ENCODE data around the gene FAM90A1. TPM values are rescaled to one million over a fixed set of nuclear protein-coding genes. Genes with fewer than 3 reads are reported as not detected.
A peak's percentile ranks its signal among the peaks of the same experiment; 100 is the strongest.
"Not testable (repeated sequence)": the region's sequence is repeated elsewhere in the genome, so short reads cannot be mapped to it uniquely, and the experiment has no call there.

FAM90A1 gene
- total RNA-seq, 2 experiments from 2014 or later = 0.30 to 0.47 TPM

GRCh38 chr12:8233300-8233855, 6.0 kb upstream of the FAM90A1 start:
- H3K4me1 ChIP-seq (ENCODE audit: insufficient read depth, low read length); ATAC-seq (ENCODE audit: poor library complexity); H3K9me3 Mint-ChIP-seq; H3K27ac Mint-ChIP-seq; H3K9me3 ChIP-seq (ENCODE audit: control insufficient read depth in 1 of 2, insufficient read depth in 1 of 2, low read length in 2 of 2); H3K36me3 ChIP-seq (ENCODE audit: insufficient read depth, low read length); H3K27ac ChIP-seq (ENCODE audit: low read depth in 1 of 2, low read length in 2 of 2); H3K27me3 ChIP-seq (ENCODE audit: control insufficient read depth in 1 of 2, insufficient read depth in 2 of 2, low read length in 2 of 2); H3K4me3 Mint-ChIP-seq; H3K4me3 ChIP-seq (ENCODE audit: low read length); H3K27me3 Mint-ChIP-seq; CTCF ChIA-PET; DNase-seq; POLR2A ChIA-PET; H3K36me3 Mint-ChIP-seq (ENCODE audit: low read depth): not testable (repeated sequence)
- H3K4me1 Mint-ChIP-seq (ENCODE audit: low read depth) = peaks cover 11% of the 10 kb centered on the region
- intact Hi-C loops (cut with DNase I, micrococcal nuclease) = loop anchor here in 1 of 2 experiments (5.0 kb wide), 1 partner anchor 51 kb away; no protein-coding TSS in a partner anchor

GRCh38 chr12:8231666-8232608, 4.5 kb upstream of the FAM90A1 start:
- H3K9me3 ChIP-seq (ENCODE audit: control insufficient read depth in 1 of 2, insufficient read depth in 1 of 2, low read length in 2 of 2); ATAC-seq (ENCODE audit: poor library complexity); H3K27ac Mint-ChIP-seq; H3K27ac ChIP-seq (ENCODE audit: low read depth in 1 of 2, low read length in 2 of 2); H3K9me3 Mint-ChIP-seq; H3K4me3 Mint-ChIP-seq; H3K27me3 Mint-ChIP-seq; H3K36me3 Mint-ChIP-seq (ENCODE audit: low read depth); H3K4me3 ChIP-seq (ENCODE audit: low read length); POLR2A ChIA-PET; H3K4me1 Mint-ChIP-seq (ENCODE audit: low read depth); H3K27me3 ChIP-seq (ENCODE audit: control insufficient read depth in 1 of 2, insufficient read depth in 2 of 2, low read length in 2 of 2); H3K36me3 ChIP-seq (ENCODE audit: insufficient read depth, low read length): not testable (repeated sequence)
- peak; percentile 46 to 75 (median 66) for DNase-seq
- peaks cover 10% of the 10 kb centered on the region for H3K4me1 ChIP-seq (ENCODE audit: insufficient read depth, low read length)
- intact Hi-C loops (cut with DNase I, micrococcal nuclease) = loop anchor here (1.0 to 5.0 kb wide), 2 partner anchors 50 to 123 kb away; no protein-coding TSS in a partner anchor
- CTCF ChIA-PET = interaction anchor here (0.7 to 1.6 kb wide), 3 partner anchors 121 to 149 kb away, joined by 3 to 12 read pairs (median 4); no protein-coding TSS in a partner anchor
- TF ChIP-seq CTCF (IDR thresholded peaks at IDR 0.05) = peak; percentile 77

GRCh38 chr12:8231049-8231448, 3.6 kb upstream of the FAM90A1 start:
- H3K27me3 ChIP-seq (ENCODE audit: control insufficient read depth in 1 of 2, insufficient read depth in 2 of 2, low read length in 2 of 2); H3K4me3 Mint-ChIP-seq; H3K9me3 Mint-ChIP-seq; H3K9me3 ChIP-seq (ENCODE audit: control insufficient read depth in 1 of 2, insufficient read depth in 1 of 2, low read length in 2 of 2); H3K27ac ChIP-seq (ENCODE audit: low read depth in 1 of 2, low read length in 2 of 2); H3K36me3 ChIP-seq (ENCODE audit: insufficient read depth, low read length); H3K4me3 ChIP-seq (ENCODE audit: low read length); H3K27ac Mint-ChIP-seq; ATAC-seq (ENCODE audit: poor library complexity); H3K36me3 Mint-ChIP-seq (ENCODE audit: low read depth); H3K4me1 Mint-ChIP-seq (ENCODE audit: low read depth); DNase-seq; POLR2A ChIA-PET; H3K27me3 Mint-ChIP-seq: not testable (repeated sequence)
- H3K4me1 ChIP-seq (ENCODE audit: insufficient read depth, low read length) = peaks cover 13% of the 10 kb centered on the region
- intact Hi-C loops (cut with DNase I, micrococcal nuclease) = loop anchor here (1.0 to 5.0 kb wide), 2 partner anchors 49 to 122 kb away; no protein-coding TSS in a partner anchor
- CTCF ChIA-PET = interaction anchor here (0.7 to 1.6 kb wide), 3 partner anchors 120 to 148 kb away, joined by 3 to 12 read pairs (median 4); no protein-coding TSS in a partner anchor

- H3K36me3 Mint-ChIP-seq (ENCODE audit: low read depth); POLR2A ChIA-PET; H3K27me3 Mint-ChIP-seq; H3K4me3 ChIP-seq (ENCODE audit: low read length); H3K27ac Mint-ChIP-seq; intact Hi-C loops (cut with DNase I, micrococcal nuclease); H3K9me3 ChIP-seq (ENCODE audit: control insufficient read depth in 1 of 2, insufficient read depth in 1 of 2, low read length in 2 of 2); H3K4me1 Mint-ChIP-seq (ENCODE audit: low read depth); H3K27ac ChIP-seq (ENCODE audit: low read depth in 1 of 2, low read length in 2 of 2); DNase-seq; CTCF ChIA-PET; H3K27me3 ChIP-seq (ENCODE audit: control insufficient read depth in 1 of 2, insufficient read depth in 2 of 2, low read length in 2 of 2); H3K4me3 Mint-ChIP-seq; ATAC-seq (ENCODE audit: poor library complexity); H3K9me3 Mint-ChIP-seq; H3K36me3 ChIP-seq (ENCODE audit: insufficient read depth, low read length): not testable (repeated sequence)
- peaks cover 13% of the 10 kb centered on the region for H3K4me1 ChIP-seq (ENCODE audit: insufficient read depth, low read length)
Observed at GRCh38 chr12:8229486-8229885, 2.1 kb upstream of the FAM90A1 start.

- H3K9me3 Mint-ChIP-seq; H3K27me3 Mint-ChIP-seq; ATAC-seq (ENCODE audit: poor library complexity); H3K27ac Mint-ChIP-seq; intact Hi-C loops (cut with DNase I, micrococcal nuclease); H3K36me3 ChIP-seq (ENCODE audit: insufficient read depth, low read length); H3K27me3 ChIP-seq (ENCODE audit: control insufficient read depth in 1 of 2, insufficient read depth in 2 of 2, low read length in 2 of 2); DNase-seq; H3K4me1 Mint-ChIP-seq (ENCODE audit: low read depth); H3K4me3 Mint-ChIP-seq; CTCF ChIA-PET; H3K27ac ChIP-seq (ENCODE audit: low read depth in 1 of 2, low read length in 2 of 2); H3K4me3 ChIP-seq (ENCODE audit: low read length); H3K9me3 ChIP-seq (ENCODE audit: control insufficient read depth in 1 of 2, insufficient read depth in 1 of 2, low read length in 2 of 2); H3K36me3 Mint-ChIP-seq (ENCODE audit: low read depth); POLR2A ChIA-PET: not testable (repeated sequence)
- peaks cover 13% of the 10 kb centered on the region for H3K4me1 ChIP-seq (ENCODE audit: insufficient read depth, low read length)
Observed at GRCh38 chr12:8228607-8229006, 1.2 kb upstream of the FAM90A1 start.

GRCh38 chr12:8227732-8228077, 287 bp upstream of the FAM90A1 start:
- peaks cover 13% of the 10 kb centered on the region for H3K4me1 ChIP-seq (ENCODE audit: insufficient read depth, low read length)
- H3K4me3 Mint-ChIP-seq; H3K27me3 Mint-ChIP-seq; DNase-seq; H3K27ac ChIP-seq (ENCODE audit: low read depth in 1 of 2, low read length in 2 of 2); H3K9me3 ChIP-seq (ENCODE audit: control insufficient read depth in 1 of 2, insufficient read depth in 1 of 2, low read length in 2 of 2); ATAC-seq (ENCODE audit: poor library complexity); H3K36me3 ChIP-seq (ENCODE audit: insufficient read depth, low read length); H3K27ac Mint-ChIP-seq; intact Hi-C loops (cut with DNase I, micrococcal nuclease); H3K4me1 Mint-ChIP-seq (ENCODE audit: low read depth); H3K36me3 Mint-ChIP-seq (ENCODE audit: low read depth); H3K9me3 Mint-ChIP-seq; POLR2A ChIA-PET; CTCF ChIA-PET; H3K27me3 ChIP-seq (ENCODE audit: control insufficient read depth in 1 of 2, insufficient read depth in 2 of 2, low read length in 2 of 2): not testable (repeated sequence)
- H3K4me3 ChIP-seq (ENCODE audit: low read length) = peak overlapping the region; percentile 20
